Activated T-cell treated with anti-CD3 and anti-CD28 coated beads for 1 hour (primary cell): ENCODE results near the gene DHX8.

ENCODE experiments used
- DNase-seq: peaks from one replicate; pipeline ENCODE4 v3.0.0-alpha.2; 2020; ENCODE audit warnings: low read depth

The DHX8 gene

DNA sequence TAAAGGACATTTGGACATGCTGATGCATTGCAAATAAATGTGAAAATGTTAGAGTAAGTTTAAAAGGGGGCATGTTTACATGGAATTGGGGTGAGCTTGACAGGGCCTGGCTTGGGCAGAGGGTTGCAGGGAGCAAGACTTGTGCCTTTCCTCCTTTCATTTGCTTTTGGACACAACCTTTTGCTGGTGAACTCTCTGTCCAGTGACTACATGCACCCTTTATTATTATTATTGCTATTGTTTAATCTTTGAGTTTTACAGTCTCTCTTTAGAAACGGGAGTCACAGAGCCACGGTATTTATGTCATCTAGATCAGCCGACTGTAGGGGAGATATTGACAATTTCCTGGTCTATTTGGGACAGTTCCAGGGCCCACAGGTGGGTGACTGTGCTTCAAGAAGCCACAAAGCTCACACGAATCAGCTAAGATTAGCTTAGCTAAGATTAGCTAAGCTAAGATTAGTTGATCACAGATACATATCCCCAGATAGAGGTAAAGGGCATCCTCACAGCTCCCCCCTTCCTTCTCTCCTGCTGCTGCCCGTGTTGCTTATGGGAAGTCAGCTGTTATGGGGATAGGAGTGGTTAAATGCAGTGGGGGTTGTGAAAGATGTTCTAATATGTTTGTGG, 91.2 kb downstream of the DHX8 start:
- DNase-seq: no peak
